Kidney epithelial cell (primary cell): ENCODE data around the gene TAS2R39. TPM values are rescaled to one million over a fixed set of nuclear protein-coding genes. Genes with fewer than 3 reads are reported as not detected.
"Not testable (repeated sequence)": the region's sequence is repeated elsewhere in the genome, so short reads cannot be mapped to it uniquely, and the experiment has no call there.

Experiments
- DNase-seq: peaks from one replicate; pipeline ENCODE4 v3.0.0-alpha.2; 2010; ENCODE audit warnings: low read depth
- H3K27me3 ChIP-seq: 2 replicates; pipeline ENCODE4 v1.6.0; 2011; ENCODE audit warnings: low read length; ENCODE audit not compliant: control insufficient read depth, insufficient read depth
- H3K36me3 ChIP-seq: 2 replicates; pipeline ENCODE4 v1.5.1; 2011; ENCODE audit warnings: low read length; ENCODE audit not compliant: control insufficient read depth, insufficient read depth
- H3K4me3 ChIP-seq: 2 replicates; pipeline ENCODE4 v1.5.1; 2011; ENCODE audit warnings: low read depth, mild to moderate bottlenecking, control low read depth, low read length
- total RNA-seq: library from RNA; depleted of rRNA; stranded (reverse); fragments of >200 nt; gene quantifications from 2 replicates; pipeline ENCODE4 v1.2.3, GENCODE V29; 2015
- TF ChIP-seq, protein P1 (sequence below): IDR thresholded peaks from 2 replicates; pipeline ENCODE4 v1.5.1; 2011; ENCODE audit warnings: mild to moderate bottlenecking, moderate library complexity, low read length, control low read depth, inconsistent platforms; ENCODE audit not compliant: insufficient read depth, poor library complexity, severe bottlenecking

The TAS2R39 gene
- not detected in 2 replicates for total RNA-seq

DNA sequence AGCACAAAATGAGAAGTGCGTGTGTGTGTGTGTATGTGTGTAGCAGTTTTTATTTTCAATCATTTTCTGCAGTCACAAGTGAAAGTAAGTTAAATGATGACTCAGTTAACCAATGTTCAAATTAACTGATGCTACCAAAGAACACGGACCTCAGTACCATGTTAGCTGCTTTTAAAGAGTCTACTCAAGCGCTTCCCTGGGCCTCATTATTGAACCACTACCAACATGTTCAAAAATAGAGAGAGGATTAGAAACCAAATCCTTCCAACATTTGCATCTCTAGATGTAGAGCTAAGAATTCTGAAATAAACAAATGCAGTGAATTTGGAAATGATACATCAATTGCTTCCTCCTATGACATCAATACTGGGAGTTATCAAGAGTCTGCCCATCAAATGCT lies at the start of gene TAS2R39:
Gene TAS2R39 (plus strand): TSS at position 396 of the 400 bp plus-strand sequence. CDS start 0 bp downstream, at position 396.
- Histone ChIP-seq H3K4me3 (no peak within 1 kb of the TSS), H3K36me3 (no peaks in the 10 kb centered on the region), H3K27me3 (no peaks in the 10 kb centered on the region)
- no peak for DNase-seq
- TF ChIP-seq, protein P1, sequence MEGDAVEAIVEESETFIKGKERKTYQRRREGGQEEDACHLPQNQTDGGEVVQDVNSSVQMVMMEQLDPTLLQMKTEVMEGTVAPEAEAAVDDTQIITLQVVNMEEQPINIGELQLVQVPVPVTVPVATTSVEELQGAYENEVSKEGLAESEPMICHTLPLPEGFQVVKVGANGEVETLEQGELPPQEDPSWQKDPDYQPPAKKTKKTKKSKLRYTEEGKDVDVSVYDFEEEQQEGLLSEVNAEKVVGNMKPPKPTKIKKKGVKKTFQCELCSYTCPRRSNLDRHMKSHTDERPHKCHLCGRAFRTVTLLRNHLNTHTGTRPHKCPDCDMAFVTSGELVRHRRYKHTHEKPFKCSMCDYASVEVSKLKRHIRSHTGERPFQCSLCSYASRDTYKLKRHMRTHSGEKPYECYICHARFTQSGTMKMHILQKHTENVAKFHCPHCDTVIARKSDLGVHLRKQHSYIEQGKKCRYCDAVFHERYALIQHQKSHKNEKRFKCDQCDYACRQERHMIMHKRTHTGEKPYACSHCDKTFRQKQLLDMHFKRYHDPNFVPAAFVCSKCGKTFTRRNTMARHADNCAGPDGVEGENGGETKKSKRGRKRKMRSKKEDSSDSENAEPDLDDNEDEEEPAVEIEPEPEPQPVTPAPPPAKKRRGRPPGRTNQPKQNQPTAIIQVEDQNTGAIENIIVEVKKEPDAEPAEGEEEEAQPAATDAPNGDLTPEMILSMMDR: no peak

DNA sequence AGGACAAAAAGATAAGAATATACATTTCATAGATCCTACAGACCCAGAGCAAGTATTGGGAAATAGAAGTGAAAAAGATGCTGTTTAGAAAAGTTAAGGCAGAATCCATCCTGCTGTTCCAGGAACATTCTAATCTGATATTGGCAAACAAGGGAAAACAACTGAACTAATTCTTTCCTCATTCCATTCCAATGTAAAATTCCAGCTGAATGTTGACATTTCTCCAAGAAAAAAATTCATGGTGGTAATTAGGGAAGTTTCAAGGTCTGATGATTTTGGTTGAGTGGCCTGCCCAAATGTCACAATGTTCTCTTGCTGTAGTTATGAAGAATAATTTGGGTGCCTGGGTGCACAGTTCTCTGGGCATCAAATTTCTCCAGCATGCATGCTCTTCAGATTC lies 36.1 kb upstream of the TAS2R39 start:
- H3K36me3 ChIP-seq: no peaks in the 10 kb centered on the region
- no peak for DNase-seq

DNA sequence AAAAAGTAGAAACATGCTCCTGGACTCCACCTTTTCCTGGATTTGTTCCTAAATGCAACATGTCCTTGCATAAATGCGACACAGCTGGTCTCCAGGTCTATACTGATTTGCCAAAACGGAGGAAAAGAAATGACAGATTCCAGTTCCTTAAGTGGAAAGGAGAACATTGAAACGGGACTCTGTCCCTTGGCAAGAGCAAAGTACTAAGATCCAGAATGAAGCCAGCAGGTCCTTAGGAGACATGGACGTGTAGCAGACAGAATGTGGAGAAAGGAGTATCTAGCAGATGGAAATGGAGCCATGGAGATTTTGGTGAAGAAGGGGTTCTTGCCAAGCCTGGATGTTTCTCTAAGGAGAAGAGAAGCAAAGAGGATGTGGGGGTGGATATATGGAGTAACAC lies 35.2 kb upstream of the TAS2R39 start:
- Histone ChIP-seq H3K27me3 (no peaks in the 10 kb centered on the region), H3K36me3 (no peaks in the 10 kb centered on the region), H3K4me3 (no peak overlapping the region)
- TF ChIP-seq, protein P1: no peak
- DNase-seq: no peak

More for the DNA sequence above, 36.1 kb upstream of the TAS2R39 start:
- Histone ChIP-seq H3K4me3 (no peak overlapping the region), H3K27me3 (no peaks in the 10 kb centered on the region)
- TF ChIP-seq, protein P1: no peak

DNA sequence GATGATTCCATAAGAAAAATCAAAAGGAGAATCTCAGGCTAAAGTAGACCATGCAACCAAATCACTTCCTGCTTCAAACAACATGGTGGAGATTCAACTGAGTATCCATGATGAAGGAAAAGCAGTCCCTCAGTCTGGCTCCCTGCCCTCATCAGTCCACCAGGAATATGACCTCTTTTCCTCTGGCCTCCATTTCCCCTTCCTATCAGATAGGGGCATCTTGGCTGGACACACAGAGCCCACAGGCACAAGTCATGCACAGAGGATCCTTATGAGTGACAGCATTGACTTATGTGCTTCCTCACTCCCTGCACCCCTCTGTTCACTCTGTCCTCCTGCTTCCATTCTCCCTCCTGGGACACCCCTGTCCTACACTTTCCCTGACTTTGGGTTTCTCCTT lies 34.6 kb upstream of the TAS2R39 start:
- no peaks in the 10 kb centered on the region for H3K36me3 ChIP-seq
- no peak for DNase-seq
- TF ChIP-seq, protein P1: no peak

DNA sequence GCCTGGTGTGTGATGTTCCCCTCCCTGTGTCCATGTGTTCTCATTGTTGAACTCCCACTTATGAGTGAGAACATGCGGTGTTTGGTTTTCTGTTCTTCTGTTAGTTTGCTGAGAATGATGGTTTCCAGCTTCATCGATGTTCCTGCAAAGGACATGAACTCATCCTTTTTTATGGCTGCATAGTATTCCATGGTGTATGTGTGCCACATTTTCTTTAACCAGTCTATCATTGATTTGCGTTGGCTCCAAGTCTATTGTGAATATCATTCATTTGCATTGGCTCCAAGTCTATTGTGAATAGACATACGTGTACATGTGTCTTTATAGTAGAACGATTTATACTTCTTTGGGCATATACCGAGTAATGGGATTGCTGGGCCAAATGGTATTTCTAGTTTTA lies 32.5 kb upstream of the TAS2R39 start:
- not testable (repeated sequence) for H3K4me3 ChIP-seq, H3K36me3 ChIP-seq, H3K27me3 ChIP-seq, DNase-seq

More for the DNA sequence above, 34.6 kb upstream of the TAS2R39 start:
- no peaks in the 10 kb centered on the region for H3K27me3 ChIP-seq
- no peak overlapping the region for H3K4me3 ChIP-seq

DNA sequence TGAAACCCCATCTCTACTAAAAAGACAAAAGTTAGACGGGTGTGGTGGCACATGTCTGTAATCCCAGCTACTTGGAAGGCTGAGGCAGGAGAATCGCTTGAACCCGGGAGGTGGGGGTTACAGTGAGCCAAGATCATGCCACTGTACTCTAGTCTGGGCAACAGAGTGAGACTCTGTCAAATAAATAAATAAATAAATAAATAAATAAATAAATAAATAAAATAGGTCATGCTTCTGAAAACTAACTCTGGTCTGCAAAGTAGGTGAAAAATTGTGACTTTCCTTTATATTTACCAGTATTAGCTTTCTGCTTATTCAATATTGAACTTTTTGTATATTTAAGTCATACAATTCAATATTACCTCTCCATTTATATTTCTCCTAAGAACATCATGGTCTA lies 24.6 kb upstream of the TAS2R39 start:
- H3K36me3 ChIP-seq, H3K4me3 ChIP-seq, H3K27me3 ChIP-seq, DNase-seq: not testable (repeated sequence)

DNA sequence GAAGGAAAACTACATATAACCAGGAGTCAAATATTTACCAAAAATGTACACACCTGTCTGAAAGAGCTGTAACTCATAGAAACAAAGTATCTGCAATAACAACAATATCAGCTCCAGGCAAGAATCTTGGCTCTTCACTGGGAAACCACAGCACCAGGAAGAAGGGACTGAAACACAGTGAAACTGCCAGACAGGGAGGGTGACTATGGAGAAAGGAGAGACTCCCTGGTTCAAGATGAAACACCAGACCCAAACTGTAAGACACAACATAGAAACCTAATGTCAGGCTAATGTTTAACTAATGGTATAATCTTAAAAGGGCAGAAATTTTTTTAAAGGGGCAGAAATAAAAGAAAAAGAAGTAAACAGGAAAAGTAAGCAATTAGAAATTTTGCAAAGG lies 11.5 kb upstream of the TAS2R39 start:
- Histone ChIP-seq H3K36me3 (no peaks in the 10 kb centered on the region), H3K4me3 (no peak overlapping the region), H3K27me3 (no peaks in the 10 kb centered on the region)
- TF ChIP-seq, protein P1: no peak
- DNase-seq: peak; percentile 1
